Measurements from ENCODE around the gene MAN1C1. TPM values are rescaled to one million over a fixed set of nuclear protein-coding genes. Genes with fewer than 3 reads are reported as not detected.
"Not testable (repeated sequence)": the region's sequence is repeated elsewhere in the genome, so short reads cannot be mapped to it uniquely, and the experiment has no call there.

MAN1C1 gene
- total RNA-seq, 2 donors from 2014 or later, result 22.8 to 34.4 TPM

- DNase-seq (ENCODE audit: low spot score), result no peak
These were observed 77.8 kb downstream of the MAN1C1 start for GRCh38 chr1:25694167-25695007.

GRCh38 chr1:25695090-25695770 lies 78.6 kb downstream of the MAN1C1 start:
- TF ChIP-seq POLR2AphosphoS5 (IDR thresholded peaks at IDR 0.05), result peak; percentile 75
- TF ChIP-seq CTCF (IDR thresholded peaks at IDR 0.05), result no peak
- Histone ChIP-seq H3K4me1 (replicated peaks) (peaks cover 3% of the 10 kb centered on the region), H3K27me3 (replicated peaks; ENCODE audit: insufficient read depth) (no peaks in the 10 kb centered on the region), H3K27ac (peak overlapping the region; percentile 31 to 64), H3K4me3 (no peak overlapping the region), H3K36me3 (no peaks in the 10 kb centered on the region), H3K9me3 (no peaks in the 10 kb centered on the region)
- intact Hi-C loops (cut with DNase I), result loop anchor here (2.0 to 10.0 kb wide), 4 partner anchors 36 to 100 kb away; partner anchors contain the start of gene MAN1C1
- DNase-seq (ENCODE audit: low spot score), result peak; percentile 50
- WGBS, result 75% methylated on average over 15 of the region's 15 CpGs

More at GRCh38 chr1:25694167-25695007, 77.8 kb downstream of the MAN1C1 start:
- Histone ChIP-seq H3K9me3 (no peaks in the 10 kb centered on the region), H3K4me3 (no peak overlapping the region), H3K36me3 (no peaks in the 10 kb centered on the region), H3K27me3 (replicated peaks; ENCODE audit: insufficient read depth) (no peaks in the 10 kb centered on the region), H3K27ac (peak overlapping the region; percentile 31 to 63), H3K4me1 (replicated peaks) (no peaks in the 10 kb centered on the region)
- TF ChIP-seq CTCF (IDR thresholded peaks at IDR 0.05) (peak in 1 of 4 experiments; percentile 17), POLR2AphosphoS5 (IDR thresholded peaks at IDR 0.05) (peak; percentile 45), POLR2A (IDR thresholded peaks at IDR 0.05) (no peak)
- intact Hi-C loops (cut with DNase I), result loop anchor here (2.0 to 10.0 kb wide), 4 partner anchors 36 to 100 kb away; partner anchors contain the start of gene MAN1C1
- WGBS, result 16% methylated on average over 9 of the region's 9 CpGs

GRCh38 chr1:25695771-25696311 lies 79.2 kb downstream of the MAN1C1 start:
- Histone ChIP-seq H3K4me1 (replicated peaks) (peaks cover 3% of the 10 kb centered on the region), H3K9me3 (no peaks in the 10 kb centered on the region), H3K4me3 (no peak overlapping the region), H3K27ac (peak overlapping the region; percentile 12 to 64), H3K27me3 (replicated peaks; ENCODE audit: insufficient read depth) (no peaks in the 10 kb centered on the region), H3K36me3 (no peaks in the 10 kb centered on the region)
- intact Hi-C loops (cut with DNase I), result loop anchor here (2.0 to 10.0 kb wide), 4 partner anchors 37 to 99 kb away; partner anchors contain the start of gene MAN1C1
- DNase-seq (ENCODE audit: low spot score), result no peak
- no peak for TF ChIP-seq POLR2AphosphoS5 (IDR thresholded peaks at IDR 0.05)
- TF ChIP-seq POLR2A (IDR thresholded peaks at IDR 0.05), result no peak
- no peak for TF ChIP-seq CTCF (IDR thresholded peaks at IDR 0.05)
- WGBS, result 67% methylated on average over 11 of the region's 11 CpGs

GRCh38 chr1:25696643-25697042 lies 80.1 kb downstream of the MAN1C1 start:
- not testable (repeated sequence) for DNase-seq (ENCODE audit: low spot score); H3K4me1 ChIP-seq (replicated peaks); H3K36me3 ChIP-seq; H3K27me3 ChIP-seq (replicated peaks; ENCODE audit: insufficient read depth); H3K9me3 ChIP-seq; H3K4me3 ChIP-seq
- intact Hi-C loops (cut with DNase I), result loop anchor here (10.0 kb wide), 1 partner anchor 98 kb away; no protein-coding TSS in a partner anchor
- 93% methylated on average over 4 of the region's 4 CpGs for WGBS
- H3K27ac ChIP-seq, result peak overlapping the region; percentile 12 to 36
